GM18909 (cell line): ENCODE results near the gene REEP1.

Experiments used
- ATAC-seq: cut with Tn5 transposase; IDR thresholded peaks from one replicate; pipeline ENCODE4 v1.9.1; 2021; ENCODE audit warnings: mild to moderate bottlenecking; ENCODE audit not compliant: unreplicated experiment, poor library complexity

Gene REEP1

DNA sequence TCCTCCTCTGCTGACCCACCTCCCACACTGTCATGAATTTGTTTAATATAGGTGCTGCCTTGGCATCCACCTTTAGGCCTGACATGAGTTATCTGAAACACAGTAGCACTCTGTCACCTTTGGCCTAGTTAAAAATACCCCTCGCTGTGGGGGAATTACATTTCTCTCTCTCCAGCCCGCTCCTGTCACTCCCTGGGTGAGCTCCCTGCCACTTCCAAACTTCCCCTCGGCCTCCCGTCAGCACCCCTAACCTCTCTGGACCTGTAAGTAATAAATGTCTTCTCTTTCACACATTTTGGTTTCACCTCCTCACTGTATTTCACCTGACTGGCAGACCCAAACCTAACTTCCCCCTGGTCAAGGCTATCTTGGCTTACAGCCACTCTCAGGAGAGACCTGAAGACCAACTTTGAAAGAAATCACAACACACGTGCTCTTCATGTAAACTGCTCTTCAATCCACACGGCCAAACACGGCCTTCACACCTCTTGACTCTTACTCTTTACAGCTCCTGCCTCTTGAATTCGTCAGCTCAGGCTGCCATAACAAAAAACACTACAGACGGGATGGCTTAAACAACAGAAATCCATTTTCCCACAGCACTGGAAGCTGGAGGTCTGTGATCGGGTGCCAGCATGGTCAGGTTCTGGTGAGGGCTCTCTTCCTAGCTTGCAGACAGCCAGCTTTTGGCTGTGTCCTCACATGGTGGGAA lies 28.3 kb downstream of the REEP1 start:
- no peak for ATAC-seq

DNA sequence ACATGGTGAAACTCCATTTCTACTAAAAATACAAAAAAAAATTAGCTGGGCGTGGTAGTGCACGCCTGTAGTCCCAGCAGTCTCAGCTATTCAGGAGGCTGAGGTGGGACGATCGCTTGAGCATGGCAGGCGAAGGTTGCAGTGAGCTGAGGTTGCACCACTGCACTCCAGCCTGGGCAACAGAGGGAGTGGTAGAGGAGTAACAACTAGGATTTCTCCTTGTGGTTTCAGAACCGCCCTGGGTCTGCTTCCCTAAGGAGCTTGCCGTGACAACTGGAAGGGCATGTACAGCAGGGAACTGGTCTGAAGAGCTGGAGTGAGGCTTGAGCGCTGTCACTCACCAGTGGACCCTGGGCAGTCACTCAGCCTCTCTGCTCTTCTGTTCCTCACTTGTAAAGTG lies 29.1 kb downstream of the REEP1 start:
- ATAC-seq = no peak

DNA sequence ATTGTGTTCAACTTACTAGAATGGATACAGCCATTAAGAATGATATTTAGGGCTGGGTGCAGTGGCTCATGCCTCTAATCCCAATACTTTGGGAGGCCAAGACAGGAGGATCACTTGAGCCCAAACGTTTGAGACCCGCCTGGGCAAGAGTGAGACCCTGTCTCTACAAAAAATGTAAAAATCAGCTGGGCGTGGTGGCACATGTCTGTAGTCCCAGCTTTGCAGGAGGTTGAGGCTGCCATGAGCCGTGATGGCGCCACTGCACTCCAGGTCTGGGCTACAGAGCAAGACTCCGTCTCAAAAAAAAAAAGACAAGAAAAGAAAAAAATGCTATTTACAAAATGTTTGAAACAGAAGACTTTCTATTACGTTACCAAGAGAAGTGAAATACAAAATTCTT lies 30.0 kb downstream of the REEP1 start:
- ATAC-seq = no peak

DNA sequence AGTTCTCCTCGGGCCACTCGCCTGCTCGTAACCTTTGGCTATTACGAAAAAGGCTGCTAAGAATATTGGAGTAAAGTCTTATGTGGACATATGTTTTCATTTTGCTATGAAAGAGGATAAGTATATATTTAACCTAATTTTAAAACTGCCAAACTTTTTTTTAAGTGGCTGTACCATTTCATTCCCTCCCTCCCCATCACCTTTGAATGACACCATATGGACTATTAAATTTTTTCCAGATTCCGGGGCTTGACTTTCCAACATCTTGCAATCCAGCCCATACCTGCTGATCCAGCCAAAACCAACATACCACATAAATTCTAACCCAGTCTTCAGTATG lies 31.5 kb downstream of the REEP1 start:
- ATAC-seq = no peak

DNA sequence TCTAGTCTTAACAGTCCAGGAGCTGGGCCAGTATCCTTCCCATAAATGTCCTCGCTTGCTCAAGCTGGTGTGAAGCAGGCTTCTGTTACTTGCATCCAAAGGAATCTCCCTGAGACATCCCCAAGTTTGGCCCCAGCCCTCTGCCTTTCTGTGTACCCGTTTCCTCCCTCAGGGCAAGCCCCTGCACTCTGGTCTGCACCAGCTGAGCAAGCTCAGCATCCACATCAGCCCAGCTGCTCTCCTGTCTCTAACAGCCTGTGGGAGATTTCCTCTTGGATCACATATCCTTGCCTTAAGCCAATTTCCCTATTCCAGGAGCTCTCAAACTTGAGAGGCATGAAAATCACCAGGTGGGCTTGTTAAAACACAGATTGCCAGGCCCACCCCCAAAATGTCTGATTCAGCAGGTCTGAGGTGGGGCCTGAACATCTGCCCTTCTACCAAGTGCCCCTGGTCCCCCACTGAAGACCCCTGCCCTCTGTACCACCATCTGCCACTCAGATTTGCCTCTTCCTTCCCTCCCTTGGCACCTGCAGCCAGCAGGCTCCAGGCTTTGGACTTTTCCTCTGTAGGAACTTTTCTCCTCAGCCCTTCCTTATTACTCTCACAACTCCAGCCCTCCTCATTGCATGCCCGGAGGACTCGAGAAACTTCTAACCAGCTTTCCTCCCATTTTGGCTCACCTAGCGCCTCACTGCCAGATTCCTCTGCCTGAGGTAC lies 32.1 kb downstream of the REEP1 start:
- ATAC-seq = no peak

DNA sequence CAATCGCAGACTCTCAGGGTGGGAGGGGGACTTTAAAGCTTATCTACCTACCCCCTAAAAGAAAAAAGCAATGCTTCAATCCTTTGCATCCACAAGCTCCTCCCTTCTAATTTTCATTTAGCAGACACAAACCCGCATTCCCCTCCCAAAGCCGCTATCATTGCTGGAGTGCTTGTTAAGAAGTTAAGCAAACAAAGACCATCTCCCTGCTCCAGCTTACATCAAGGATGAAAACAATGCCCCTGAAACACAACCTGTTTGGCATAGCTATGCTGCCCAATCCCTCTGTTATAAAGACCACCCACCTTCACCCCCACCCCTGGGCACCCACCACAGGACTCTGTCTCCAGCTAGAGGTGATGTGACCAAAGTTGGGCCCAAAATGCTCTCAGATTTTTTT lies 33.0 kb downstream of the REEP1 start:
- ATAC-seq = no peak

DNA sequence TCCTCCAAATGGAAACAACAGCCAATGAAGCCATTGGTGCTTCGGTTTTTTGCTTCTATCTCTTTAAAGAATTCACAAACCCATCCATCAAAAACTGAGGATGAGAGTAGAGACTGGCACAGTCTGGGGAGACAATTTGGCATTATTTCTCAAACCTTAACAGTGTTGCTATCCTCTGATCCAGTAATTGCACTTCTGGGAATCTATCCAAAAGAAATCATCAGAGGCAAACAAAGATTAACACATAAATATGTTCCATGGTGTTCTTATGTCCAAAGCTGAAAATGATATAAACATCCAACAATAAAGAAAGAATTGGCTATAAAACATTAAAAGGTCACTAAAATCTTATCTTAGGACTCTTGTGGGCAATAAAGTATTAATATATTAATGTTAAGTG lies 35.1 kb downstream of the REEP1 start:
- no peak for ATAC-seq

DNA sequence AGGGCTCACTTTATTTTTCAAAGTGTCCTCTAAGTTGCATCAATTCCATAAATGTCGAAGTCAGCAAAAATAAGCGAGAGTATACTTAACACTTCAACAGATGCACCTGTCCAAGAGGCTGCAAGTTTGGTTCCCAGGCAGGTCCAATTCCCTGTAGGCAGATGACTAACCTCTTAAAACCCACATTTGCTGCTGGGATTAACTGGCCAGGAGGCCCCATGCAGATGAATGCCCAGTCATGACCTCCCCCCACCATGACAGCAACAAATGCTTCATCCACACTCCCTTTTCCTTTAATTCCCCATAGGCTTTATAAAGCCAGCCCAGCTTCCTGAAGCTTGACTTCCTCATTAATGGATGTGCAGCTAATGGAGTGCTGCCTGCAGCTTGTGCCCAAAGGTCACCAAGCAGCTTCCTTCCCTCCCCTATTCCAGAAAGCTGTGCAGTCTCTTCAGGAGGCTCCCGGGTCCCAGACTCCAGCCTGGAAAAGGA lies 35.7 kb downstream of the REEP1 start:
- no peak for ATAC-seq

DNA sequence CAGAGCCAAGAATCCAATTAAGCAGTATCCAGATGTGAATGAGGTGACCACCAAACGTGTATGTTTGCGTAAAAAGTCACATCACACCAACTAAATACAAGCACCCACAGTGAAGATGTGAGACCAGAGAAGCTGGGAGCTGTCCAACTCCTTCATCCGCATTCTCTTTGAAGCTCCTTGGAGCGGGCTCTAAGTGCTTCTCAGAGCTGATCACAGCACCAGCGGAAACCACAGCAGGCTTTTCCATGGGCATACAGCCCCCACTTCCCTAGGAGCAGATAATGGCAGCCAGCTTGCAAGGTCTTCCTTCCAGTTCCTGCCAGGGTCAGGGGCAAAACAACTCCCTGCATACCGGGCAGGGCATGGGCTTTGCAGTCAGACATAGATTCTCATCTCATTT lies 36.4 kb downstream of the REEP1 start:
- ATAC-seq = no peak

DNA sequence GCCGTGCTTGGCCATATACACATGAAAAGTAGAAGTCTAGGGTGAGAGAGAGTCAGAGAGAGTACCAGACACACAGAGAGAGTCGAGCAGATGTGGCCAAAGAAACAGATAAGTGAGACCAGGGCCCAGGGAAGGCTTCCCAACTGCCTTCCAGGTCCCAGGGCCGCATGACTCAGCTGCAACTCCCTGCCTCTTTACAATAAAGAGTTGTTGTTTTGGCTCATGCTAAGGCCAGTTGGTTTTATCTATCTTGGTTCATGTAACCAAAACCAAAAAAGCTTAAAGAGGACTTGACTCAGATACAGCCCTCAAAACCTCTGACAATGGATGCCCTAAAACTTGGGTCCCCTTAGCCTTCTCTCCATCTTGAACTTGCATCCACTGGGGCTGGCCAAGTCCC lies 36.9 kb downstream of the REEP1 start:
- no peak for ATAC-seq

DNA sequence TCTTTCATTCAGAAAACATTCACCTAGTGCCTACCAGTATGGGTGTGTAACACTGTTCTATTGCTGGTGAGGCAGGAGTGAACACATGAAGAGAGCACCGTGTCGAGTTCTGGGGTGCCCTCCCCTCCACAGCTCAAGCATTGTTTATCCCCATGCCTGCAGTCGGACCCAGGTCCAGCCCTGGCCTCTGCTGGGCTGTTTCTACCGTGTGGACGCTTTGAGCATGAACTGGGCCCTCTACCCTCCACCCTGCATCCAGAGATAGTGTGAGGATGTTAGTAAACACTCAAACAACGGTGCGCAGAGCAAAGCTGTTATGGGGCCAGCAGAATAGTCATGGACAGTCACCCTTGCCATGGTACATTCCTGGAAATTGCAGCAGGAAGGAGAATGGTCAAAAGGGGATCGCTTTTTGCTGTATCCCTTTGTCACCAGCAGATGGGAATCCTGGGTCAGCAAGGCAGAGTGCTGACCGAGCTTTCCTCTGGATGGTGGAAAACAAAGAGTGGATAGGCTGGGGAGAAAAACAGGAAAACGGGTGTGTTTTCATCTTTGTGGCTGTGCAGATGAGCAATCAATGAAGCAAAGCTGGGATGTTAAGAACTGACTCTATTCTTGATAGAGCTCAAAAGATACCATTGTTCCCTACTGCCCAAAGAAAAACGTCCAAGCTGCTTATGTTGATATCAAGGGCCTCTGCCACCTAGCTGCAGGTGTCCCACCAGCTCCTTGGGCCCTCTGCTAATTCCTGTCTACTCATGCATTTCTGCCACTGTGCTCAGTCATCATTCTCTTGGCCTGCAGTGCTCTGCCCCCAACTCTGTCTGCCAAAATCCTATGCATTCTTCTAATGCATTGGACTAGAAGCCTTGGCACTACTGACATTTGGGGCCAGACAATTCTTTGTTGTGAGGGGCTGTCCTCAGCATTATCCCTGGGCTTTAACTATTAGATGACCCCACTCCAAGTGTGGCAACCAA lies 38.7 kb downstream of the REEP1 start:
- ATAC-seq = no peak

DNA sequence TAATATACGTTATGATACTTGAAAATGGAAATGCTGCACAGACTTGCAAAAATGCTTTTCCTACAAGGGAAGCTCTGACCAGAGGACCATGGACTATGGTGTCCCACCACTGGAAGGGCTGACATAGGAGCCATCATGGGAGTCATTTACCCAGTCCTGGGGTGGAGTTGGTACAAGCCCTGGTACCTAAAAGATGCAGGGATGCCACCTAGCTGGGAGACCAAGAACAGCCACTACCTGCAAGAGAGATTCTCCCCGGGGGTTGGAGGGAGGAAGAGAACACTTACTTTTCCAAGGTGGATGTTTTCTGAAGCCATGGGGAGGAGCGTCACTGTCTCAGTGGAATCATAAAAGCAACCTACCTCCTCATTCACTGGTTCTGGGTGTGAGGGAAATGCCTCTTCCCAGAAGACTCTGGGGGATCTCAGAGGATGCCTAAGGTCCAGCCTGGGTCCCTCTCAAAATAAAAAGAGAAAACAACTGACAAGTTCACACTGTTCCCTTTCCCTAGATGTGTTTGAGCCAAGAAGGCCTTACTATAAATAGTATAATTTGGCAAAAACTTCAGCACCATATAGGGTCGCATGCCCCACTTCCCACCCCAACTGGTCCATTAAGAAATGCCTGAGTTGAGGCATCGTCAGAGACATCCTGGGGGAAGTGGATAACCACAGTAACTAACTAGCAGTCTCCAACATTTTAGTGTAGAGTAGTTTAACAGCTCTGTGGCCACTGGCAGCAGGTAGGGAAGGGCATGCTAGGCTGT lies 39.9 kb downstream of the REEP1 start:
- ATAC-seq = no peak

DNA sequence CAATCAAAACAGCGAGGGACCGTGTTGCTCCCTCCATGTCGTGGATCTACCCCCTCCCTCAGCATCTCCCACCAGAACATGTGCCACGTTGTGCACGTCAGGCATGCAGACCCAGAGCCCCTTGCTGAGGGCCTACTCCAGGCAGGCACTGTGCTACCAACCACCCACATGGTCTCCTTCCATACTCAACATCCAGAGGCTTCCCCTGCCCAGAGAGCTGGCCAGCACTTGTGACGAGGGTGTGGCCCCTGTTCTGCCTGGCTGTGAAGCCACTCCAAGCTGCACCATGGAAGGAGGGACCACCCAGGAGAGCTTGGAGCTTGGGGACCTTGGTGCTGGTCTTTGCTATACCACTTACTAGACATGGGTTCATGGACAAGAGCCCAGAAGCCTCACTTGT lies 40.5 kb downstream of the REEP1 start:
- ATAC-seq = no peak

DNA sequence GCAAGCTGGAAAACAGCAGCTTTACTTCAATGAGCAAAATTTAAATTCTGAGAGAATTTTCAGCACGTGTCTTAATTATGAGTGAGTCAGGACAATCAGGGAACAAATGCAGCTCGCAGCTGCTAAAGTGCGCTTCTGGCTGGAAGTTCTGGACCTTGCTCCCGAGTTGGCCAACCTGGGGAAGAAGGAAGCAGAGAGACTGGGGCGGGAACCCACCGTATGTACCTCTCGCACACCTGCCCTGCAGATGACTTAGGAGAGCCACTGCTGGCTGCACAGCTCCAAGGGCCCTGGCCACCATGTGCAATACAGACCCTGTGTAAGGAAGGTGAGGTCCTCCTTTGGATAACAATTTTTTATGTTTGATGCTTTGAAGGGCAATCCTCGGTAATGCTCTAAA lies 42.4 kb downstream of the REEP1 start:
- ATAC-seq = no peak

DNA sequence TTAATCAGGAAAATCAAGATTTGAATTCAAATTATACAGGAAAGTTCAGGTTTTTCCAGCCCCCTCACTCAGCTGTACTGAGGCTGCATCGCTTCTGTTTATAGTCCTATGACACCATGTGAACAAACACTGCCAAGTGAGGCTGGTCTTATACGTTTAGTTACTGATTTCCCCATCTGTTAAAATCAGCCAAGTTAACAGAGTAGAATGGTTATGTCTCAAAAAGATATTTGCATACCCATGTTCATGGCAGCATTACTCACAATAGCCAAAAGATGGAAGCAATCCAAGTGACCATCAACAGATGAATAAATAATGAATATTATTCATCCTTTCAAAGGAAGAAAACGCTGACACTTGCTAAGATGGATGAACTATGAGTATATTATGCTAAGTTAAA lies 43.8 kb downstream of the REEP1 start:
- no peak for ATAC-seq

DNA sequence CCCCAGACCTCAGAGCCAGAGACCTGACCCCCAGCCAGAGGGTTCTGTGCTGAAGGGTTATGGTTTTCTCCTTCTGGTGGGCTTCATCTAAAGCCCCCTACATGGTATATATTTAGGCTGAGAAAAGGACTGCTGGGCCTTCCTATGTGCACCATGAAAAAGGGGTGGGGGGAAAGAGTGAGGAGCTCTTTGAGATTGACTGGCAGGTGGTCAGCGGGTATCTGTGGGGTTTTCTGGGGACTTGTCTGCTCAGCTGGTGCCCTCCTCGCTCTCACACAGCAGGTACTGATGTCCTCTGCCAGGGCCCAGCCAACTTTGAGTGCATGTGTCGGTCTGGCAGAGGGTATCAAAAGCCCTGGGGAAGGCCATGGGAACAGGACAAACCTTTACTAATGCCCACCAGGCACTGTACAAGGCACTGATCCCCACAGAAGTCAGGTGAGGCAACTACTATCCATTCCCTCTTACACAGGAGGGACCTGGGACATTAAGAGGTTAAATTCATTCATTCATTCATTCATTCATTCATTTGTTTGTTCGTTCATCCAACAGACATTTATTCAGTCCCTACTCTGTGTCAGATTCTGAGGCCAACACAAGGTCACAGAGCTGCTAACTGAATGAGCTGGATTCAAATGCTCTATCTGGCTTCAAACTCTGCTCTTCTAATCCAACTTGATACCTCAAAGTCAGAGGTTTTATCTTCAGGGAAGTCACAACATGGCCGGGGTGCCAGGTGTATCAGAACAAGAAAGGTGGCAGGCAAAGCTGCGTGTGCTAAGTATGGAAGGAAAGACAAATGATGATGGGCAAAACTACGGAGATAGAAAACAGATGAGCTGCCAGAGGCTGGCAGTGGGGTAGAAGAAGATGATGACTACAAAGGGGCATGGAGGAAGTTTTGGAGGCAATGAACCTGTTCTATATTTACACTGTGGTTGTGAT lies 44.6 kb downstream of the REEP1 start:
- ATAC-seq = no peak

DNA sequence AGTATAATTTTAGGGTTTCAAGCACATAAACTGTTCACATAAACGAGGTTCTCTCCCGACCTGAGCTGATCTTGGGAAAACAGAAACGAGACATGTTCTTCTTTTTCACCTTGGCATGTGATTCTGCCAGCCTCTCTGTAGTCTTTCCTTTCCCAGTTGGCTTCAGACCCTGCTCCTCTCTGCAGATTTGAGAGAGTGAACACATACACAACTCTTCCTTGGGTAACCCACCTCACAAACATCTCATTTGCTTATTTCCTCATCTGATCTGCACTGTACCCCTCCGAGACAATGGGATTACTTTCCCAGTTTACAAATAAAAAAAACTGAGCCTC lies 46.1 kb downstream of the REEP1 start:
- ATAC-seq = no peak

DNA sequence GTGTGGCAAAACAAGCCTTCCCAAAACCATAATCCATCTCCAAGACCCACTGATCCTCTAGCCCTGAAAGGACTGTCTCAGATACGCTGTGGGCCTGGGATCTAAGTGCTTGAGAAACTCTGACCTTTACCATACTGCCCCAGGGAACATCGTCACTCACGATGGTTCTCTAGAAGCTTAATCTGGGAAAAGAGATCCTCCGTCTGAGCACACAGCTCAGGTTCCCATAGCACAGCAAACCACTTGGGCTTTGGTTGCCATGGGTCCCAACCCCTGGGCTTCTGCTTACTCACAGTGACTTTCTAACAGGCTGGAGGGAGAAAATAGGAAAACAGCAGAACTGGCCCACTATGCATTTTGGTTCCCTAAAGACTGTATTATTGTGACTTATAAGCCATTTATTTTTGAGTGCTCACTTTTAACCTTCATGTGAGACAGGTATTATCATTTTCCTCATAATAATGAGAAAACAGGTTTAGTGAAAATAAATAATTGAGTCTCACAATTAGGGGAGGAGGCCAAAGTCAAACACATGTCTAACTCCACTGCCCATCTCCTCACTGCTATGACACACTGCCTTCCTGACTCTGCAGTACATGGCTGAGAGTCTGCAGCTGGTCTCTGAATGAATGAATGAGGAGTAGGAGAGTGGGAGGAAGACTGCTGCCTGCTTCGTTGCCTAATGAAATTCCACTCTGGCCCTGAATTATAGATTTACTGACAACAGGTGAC lies 46.7 kb downstream of the REEP1 start:
- ATAC-seq = no peak

DNA sequence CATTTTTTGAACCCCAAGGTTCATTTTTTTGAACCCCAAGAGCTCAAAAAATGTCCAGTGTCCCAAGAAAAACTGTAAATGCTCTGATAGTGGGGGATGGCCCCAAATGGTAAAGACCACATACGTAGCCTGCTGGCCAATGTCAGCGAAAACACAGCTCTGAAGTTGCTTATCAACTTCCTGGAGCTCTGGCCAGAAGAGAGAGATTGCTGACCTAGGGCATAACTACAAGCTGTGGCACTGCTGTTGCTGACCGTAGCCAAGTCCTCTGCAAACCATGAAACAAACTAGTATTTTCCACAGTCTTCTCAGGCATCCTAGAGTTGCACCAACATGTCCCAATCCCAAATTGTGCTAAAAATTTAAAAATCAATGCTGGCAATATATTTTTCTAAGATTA lies 50.9 kb downstream of the REEP1 start:
- ATAC-seq = no peak
